ENCODE results near the gene CDH16.
"Not testable (repeated sequence)": the region's sequence is repeated elsewhere in the genome, so short reads cannot be mapped to it uniquely, and the experiment has no call there.

The CDH16 gene

DNA sequence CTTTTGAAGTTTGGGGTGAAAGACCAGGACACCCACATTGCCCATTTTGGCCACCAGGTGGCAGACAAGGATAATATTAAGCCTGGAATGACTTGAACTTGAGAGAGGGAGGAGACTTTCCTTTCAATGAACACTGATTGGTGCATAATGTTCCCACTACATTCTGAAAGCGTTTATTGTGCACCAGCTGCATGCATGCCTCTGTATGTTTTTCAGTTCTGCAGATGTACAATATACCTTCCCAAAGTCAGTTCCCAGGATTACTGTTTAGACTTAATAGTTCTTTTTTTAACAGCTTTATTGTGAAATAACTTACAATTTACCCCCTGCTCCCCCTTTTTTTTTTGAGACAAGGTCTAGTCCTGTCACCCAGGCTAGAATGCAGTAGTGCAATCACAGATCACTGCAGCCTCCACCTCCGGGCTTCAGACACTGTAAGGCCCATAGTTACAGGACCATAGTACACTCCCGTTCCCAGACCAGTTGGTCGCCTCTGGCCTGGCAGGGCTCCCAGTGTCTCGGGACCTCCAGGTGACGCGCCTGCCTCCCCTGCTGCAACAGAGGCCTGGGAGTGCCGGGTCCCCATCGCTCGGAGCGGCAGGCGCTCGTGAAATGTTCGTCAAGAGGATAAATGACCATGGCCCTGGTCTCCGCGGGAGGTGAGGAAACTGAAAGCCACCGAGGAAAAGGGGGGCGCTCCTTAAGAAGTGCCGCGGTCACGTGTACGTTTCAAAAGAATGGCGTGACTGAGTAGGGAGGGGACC, 28.8 kb upstream of the CDH16 start:
- peak; percentile 75 to 76 for DNase-seq

DNA sequence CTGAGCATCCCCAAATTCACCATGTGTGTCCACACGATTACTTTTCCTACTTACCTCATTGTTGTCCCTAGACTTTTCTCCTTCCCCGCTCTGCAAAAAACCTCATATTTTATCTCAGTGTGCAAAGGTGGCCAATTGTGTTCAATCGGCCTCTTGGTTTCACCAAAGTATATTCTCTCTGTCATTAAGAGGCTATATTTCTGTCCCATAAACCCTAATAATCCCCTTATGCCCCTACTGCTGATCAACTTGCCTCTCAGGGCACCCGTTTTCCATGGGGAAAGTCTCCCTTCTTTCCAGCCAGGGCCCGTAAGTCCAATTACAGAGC, 28.3 kb upstream of the CDH16 start:
- DNase-seq: no peak

DNA sequence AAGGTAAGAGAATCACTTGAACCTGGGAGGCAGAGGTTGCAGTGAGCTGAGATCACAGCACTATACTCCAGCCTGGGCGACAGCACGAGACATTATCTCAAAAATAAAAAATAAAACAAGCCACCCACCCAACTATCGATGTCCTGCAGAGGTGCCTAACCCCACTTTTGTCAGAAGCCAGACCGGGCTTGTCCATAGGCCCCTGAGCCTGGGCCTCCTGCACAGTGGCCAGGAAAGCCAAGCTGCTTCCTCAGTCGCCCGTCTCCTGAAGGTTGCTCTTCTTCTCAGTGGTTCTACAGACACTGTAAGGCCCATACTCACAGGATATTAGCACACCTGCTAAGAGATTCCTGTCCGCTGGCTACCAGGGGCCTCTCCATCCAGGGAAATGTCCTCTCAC, 27.9 kb upstream of the CDH16 start:
- DNase-seq: no peak

DNA sequence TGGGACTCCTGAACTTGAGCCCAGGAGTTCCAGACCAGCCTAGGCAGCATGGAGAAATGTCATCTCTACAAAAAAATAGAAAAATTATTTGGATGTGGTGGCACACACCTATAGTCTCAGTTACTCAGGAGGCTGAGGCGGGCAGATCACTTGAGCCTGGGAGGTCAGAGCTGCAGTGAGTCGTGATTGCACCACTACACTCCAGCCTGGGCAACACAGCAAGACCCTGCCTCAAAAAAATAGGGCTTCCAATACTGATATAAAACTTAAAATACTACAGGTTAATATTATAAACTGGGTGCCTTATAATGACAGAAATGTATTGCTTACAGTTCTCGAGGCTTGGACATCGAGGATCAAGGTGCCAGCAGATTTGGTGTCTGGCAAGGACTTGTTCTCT, 27.3 kb upstream of the CDH16 start:
- no peak for DNase-seq

DNA sequence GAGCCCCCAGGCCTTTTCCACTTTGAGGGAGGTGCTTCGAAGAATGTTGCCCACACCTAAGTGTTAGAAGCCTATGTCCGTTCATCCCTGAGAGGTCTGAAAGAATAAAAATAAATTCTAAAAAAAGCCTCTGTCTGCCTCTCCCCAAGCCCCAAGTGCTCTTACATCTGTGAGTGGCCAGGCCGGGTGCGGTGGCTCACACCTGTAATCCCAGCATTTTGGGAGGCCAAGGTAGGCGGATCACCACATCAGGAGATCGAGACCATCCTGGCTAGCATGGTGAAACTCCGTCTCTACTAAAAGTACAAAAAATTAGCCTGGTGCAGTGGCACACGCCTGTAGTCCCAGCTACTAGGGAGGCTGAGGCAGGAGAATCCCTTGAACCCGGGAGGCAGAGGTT, 26.3 kb upstream of the CDH16 start:
- DNase-seq: not testable (repeated sequence)

DNA sequence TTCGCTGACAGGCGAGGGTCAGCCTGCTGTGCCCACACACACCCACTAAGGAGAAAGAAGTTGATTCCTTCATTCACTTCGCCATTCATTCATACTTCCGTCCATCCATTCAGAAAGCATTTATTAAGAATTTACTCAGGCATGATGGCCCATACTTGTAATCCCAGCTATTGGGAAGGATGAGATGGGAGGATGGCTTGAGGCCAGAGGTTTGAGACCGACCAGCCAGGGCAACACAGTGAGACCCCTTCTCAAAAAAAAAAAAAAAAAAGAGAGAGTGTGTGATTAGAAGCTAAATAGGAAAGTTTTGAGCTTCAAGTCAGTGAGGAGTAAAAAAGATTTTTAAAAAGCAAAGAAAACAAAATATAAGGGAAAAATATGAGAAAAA, 25.4 kb upstream of the CDH16 start:
- no peak for DNase-seq

DNA sequence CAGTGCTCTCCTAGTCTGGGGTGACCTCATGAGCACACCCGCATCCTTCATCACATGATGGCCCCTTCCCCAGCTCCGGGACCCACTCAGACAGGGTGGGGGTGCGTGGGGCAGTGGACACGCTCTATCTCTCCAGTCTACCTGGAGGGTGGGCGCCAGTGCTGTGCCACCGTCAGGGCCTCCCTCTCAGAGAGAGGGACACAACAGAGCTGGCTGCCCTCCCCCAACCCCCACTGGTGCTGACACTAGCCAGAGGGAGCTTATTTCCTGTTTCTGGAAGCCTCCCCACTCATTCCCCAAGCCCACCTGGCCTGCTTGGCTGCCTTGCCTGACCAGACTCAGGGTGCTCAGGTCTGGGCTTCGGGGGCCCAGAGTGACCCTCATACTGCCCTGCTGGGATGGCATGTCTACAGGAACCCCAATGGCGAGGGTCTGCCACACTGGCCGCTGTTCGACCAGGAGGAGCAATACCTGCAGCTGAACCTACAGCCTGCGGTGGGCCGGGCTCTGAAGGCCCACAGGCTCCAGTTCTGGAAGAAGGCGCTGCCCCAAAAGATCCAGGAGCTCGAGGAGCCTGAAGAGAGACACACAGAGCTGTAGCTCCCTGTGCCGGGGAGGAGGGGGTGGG, 24.9 kb upstream of the CDH16 start:
- no peak for DNase-seq

DNA sequence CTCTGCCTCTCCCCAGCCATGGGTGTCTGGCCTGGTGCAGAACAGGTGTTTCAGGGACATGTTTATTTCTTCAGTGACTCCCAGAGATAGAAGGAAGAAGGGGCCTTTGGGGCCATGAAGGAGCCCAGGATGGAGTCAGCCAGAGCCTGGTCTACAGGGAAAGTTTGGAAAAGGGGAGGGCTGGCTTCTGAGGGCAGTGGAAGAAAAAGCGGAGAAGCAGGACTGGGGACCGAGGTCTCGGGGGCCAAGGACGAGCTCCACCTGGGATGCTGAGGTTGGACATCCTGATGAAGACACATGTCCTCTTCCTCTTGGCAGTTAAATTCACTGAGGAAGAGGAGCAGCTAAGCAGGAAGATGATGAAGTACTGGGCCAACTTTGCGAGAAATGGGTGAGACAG, 24.3 kb upstream of the CDH16 start:
- no peak for DNase-seq

DNA sequence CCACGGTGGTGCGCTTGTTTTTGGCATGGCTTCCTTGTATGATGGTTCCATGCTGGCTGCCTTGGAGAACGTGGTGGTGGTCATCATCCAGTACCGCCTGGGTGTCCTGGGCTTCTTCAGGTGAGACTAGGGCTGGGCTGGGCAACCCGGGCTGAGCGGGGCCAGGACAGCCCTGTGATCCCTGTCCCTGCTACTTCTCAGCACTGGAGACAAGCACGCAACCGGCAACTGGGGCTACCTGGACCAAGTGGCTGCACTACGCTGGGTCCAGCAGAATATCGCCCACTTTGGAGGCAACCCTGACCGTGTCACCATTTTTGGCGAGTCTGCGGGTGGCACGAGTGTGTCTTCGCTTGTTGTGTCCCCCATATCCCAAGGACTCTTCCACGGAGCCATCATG, 21.6 kb upstream of the CDH16 start:
- DNase-seq: no peak

DNA sequence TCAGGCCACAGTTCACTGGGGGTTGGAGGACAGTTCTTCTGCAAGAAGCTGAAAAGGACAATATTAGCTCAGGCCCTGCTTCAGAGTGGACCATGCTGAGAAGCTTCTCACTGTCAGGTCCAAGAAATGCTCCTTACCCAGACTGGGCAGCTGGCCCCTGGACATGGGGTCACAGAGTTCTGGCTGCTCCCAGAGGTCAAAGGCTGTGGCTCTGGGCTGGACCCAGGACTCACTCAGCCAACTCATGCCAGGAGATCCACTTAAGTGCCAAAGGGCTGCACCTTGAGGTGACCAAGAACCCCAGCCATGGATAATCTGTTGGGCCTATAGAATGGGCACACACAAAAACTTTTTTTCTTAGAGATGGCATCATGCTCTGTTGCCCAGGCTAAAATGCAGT, 20.7 kb upstream of the CDH16 start:
- DNase-seq: no peak

DNA sequence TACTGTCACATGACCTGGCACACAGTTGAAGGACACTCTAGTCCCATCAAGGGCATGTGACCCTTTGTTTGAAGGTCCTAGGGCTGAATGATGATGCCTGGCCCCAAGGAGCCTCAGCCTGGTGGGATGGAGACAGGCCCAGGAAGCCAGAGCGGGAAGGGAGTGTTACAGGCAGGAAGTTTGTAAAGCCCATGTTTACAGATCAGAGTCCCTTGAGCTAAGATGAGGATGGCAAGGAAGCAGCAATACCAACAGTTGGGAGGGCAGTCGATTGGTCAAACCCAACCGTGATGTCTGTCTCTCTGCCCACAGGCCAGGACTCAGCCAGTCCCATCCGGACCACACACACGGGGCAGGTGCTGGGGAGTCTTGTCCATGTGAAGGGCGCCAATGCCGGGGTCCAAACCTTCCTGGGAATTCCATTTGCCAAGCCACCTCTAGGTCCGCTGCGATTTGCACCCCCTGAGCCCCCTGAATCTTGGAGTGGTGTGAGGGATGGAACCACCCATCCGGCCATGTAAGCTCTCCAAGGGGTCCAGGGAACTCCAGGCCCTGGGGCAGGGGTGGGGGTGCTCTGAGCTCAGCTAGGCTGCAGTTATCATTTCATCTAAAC, 19.1 kb upstream of the CDH16 start:
- no peak for DNase-seq

DNA sequence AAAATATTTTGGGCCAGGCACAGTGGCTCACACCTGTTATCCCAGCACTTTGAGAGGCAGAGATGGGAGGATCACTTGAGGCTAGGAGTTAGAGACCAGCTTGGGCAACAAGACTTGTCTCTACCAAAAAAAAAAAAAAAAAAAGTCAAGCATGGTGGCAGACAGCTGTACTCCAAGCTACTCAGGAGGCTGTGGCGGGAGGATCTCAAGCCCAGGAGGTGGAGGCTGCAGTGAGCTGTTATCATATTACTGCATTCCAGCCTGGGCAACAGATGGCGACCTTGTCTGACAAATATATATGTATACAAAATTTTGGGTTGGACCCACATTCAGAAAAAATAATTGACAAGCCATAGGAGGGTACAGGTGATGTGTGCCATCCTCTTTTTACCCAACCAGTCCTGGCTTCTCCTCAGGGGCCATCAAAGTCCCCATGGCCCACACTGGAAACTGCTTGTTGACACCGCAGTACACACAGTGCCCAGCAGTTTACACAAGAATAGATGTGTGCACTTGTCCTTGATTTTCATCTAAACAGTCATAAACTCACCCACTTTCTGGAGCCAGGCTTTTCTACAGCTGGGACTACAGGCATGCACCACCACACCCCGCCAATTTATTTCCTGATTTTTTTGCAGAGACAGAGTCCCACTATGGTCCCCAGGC, 18.3 kb upstream of the CDH16 start:
- no peak for DNase-seq

DNA sequence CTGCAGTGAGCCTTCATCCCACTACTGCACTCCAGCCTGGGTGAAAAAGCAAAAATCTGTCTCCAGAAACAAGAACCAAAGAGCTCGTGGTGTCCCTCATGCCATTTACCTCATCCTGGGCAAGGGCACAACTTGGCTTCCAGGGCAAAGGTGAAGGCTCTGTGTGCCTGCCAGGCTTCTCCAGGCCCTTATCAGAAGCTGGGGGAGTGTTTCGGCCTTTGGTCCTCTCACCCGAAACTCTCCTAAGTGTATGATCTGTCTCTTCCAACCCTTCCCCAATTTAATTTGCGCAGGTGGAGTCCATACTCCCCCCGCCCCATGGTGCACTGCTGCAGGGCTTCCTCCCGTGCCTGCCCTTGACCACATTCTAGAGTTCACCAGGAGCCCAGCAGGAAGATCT, 17.8 kb upstream of the CDH16 start:
- no peak for DNase-seq

DNA sequence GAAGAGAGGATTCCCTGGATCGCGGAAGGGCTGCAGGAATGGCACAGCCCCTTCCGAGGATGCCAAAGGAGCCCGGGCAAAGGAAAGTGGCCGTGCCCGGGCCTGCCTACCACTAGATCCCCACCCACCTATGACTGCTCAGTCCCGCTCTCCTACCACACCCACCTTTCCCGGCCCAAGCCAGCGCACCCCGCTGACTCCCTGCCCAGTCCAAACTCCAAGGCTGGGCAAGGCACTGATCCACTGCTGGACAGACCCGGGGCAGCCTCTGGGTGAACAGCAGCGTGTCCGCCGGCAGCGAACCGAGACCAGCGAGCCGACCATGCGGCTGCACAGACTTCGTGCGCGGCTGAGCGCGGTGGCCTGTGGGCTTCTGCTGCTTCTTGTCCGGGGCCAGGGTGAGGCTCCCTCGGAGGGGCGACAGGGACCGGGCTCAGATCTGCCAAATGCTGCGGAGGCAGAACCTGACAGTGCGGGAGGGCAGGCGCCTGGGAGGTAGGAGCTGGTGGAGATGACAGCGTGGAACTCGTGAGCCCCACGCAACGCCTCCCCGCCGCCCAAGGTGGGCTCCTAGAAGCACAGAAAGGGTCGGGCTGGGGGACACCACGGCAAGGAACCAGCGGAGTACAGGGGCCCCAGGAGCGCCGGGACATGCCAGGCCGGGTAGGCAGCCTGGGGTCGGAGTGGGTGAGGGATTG, 16.8 kb upstream of the CDH16 start, which contains the start of gene CES2:
Gene CES2, plus strand, starts transcription at position 203 of the 698 bp plus-strand sequence. Its CDS starts 120 bp downstream, at position 323.
- DNase-seq: no peak

DNA sequence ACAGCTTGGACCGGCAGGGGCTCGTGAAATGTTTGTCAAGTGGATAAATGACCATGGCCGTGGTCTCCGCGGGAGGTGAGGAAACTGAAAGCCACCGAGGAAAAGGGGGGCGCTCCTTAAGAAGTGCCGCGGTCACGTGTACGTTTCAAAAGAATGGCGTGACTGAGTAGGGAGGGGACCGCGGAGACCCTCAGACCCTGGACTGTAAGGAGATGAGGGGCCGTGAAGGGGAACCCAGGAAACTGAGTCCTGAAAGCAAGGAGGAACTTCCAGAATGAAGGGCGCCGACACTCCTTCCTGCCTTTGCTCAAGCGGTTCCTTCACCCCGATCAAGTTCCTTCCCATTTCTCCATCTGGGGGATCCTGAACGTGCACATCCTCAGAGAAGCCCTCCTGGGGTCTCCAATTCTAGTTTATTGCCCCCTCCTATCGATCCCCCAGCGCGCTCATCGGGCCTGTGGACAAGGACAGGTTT, 16.2 kb upstream of the CDH16 start:
- DNase-seq: not testable (repeated sequence)

DNA sequence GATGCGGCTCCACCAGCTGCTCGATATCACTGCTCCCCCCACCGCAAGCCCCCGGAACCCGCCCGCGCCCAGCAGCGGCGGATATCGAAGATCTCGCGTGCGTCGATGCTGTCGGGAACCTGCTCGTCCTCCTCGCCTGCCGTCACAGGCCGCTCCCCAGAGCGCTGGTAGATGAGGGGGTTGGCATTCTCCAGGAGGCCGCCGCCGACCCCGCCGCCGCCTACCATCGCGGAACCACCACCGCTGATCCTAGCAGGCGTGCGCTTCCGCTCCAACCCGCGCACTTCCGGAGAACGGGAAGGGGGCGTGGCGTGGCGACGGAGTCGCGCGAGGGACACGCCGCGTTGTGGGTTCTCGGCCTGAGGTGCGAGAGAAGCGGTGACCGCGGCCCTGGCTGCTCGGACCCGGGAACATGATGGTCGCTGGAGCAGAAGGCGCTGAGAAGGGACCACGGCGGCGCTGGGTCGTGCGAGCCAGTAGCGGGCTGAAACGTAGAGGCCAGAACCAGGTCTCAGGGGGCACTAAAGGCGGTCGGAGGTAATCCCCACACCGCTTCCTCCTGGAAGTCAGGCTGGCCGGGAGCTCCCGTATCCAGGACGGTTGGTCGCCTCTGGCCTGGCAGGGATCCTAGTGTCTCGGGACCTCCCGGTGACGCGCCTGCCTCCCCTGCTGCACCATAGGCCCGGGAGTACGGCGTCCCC, 15.6 kb upstream of the CDH16 start, which contains the start of gene CIAO2B:
Gene CIAO2B, minus strand, starts transcription at position 265 of the 701 bp plus-strand sequence. Its CDS starts 38 bp downstream, at position 227.
- DNase-seq: peak; percentile 87 to 88

DNA sequence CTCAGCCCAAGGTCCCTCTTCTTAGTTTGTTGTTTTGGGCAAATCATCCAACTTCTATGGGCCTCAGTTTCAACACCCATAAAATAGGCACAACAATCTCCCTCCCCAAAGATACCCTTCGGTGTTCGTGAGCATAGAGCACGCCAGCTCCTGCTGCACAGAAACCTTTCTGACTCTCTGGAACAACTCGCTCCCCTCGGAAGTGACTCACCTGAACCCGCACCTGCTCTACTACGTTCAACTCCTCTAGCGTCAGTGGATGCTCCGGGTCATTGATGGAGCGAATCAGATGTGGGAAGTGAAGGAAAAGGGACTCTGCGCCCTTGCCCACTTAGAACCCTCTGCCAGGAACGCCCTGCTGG, 15.1 kb upstream of the CDH16 start:
- peak; percentile 44 to 77 for DNase-seq

DNA sequence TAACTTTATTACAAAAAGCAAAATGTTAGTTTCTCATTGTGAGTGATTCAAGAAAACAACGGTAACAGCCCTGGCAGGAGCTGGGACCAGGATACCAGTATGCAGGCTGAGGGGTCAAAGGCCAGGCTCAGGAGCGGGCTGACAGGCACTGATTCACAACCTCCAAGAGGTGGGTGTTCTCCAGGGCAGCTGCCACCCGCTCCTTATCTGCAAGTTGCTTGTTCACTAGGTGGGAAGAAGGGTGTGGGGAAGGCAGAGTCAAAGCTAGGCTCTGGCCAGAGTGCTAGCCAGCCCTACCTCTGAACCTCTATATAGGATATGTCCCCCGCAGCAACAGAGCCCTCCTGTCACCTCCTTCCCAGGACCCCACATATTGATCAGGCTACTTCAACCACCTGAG, 13.4 kb upstream of the CDH16 start:
- no peak for DNase-seq

DNA sequence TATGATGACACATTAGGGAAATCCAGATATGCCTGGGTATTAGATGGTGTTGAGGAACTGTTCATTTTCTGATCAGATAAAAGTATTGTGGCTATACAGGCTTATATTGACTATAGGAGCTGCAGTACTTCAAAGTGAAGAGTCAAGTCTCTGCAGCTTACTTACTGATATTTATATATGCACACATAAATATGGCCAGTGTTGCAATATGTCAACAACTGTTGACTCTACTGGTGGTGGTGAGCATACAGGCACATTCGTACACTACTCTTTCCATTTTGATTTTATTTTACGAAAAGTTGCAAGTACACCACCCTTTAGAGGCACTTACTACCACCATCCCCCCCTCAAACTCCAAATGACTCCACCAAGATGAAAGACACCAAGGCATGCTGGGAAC, 13.0 kb upstream of the CDH16 start:
- DNase-seq: no peak

DNA sequence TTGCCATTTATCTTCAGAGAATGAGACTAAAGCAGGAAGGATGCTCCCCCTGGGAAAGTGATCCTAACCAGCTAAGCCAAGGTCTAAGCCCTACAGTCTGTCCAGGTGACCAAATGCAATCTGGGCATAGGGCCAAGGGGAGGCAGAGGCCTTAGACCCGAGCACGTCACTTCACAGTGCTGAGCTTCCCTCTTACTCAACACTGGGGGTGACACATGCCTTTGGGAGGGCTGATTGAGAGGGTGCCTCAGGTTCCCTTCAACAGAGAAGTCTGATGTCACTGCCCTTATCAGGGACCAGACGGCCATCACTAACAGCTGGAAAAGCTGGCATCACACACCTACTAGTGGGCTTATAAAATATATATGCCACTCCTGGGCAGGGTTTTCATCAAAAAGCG, 11.5 kb upstream of the CDH16 start:
- no peak for DNase-seq

DNA sequence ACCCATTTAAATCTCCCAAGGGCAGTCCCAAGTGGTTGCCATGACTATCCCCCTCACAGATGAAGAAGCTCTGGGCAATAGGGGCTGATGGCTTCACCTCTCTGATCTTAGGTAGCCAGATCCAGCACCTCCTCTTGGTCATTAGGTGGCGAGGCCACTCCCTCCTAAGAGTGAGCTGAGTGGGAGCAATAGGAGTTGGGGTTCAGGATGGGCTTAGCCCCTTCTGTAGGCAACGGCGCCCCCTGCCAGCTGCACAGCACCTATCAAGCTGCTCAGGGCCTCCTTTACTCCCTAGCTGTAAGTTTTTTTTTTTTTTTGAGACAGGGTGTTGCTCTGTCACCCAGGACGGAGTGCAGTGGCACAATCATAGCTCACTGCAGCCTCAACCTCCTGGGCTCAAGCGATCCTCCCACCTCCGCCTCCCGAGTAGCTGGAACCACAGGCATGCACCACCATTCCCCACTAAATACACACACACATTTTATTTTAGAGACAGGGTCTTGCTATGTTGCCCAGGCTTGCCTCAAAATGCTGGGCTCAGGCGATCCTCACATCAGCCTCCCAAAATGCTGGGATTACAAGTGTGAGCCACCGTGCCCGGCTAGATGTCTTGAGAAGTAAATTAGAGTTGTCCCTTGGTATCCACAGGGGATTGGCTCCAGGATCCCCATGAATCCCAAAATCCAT, 10.2 kb upstream of the CDH16 start:
- DNase-seq: no peak

All from stimulated activated CD4-positive, alpha-beta T cell treated with anti-CD3 and anti-CD28 coated beads, Interleukin-4, amount 100 ng/mL, for 4 hours (primary cell).